GM18505 (cell line): Measurements from ENCODE around the gene TLE1.
"Not testable (repeated sequence)": the region's sequence is repeated elsewhere in the genome, so short reads cannot be mapped to it uniquely, and the experiment has no call there.

Source experiments
- ATAC-seq: cut with Tn5 transposase; IDR thresholded peaks from one replicate; pipeline ENCODE4 v1.9.1; 2021; ENCODE audit not compliant: unreplicated experiment
- POLR2A ChIP-seq: IDR thresholded peaks from 4 replicates; pipeline ENCODE4 v1.6.1; 2011; ENCODE audit warnings: borderline replicate concordance; ENCODE audit not compliant: insufficient read depth, insufficient read length; ENCODE audit errors: extremely low read depth

The TLE1 gene

GRCh38 chr9:81653240-81653639 is 36.1 kb downstream of the TLE1 start:
- TF ChIP-seq POLR2A = no peak
- ATAC-seq = no peak

GRCh38 chr9:81652058-81652687 is 37.2 kb downstream of the TLE1 start:
- TF ChIP-seq POLR2A = no peak
- no peak for ATAC-seq

- ATAC-seq = no peak
- TF ChIP-seq POLR2A = no peak
Observed at GRCh38 chr9:81650586-81651515, 38.5 kb downstream of the TLE1 start.

GRCh38 chr9:81649475-81650240 is 39.7 kb downstream of the TLE1 start:
- TF ChIP-seq POLR2A = no peak
- no peak for ATAC-seq

- ATAC-seq = no peak
- TF ChIP-seq POLR2A = no peak
Observed at GRCh38 chr9:81648891-81649290, 40.5 kb downstream of the TLE1 start.

GRCh38 chr9:81646337-81646736 is 43.0 kb downstream of the TLE1 start:
- no peak for TF ChIP-seq POLR2A
- ATAC-seq = no peak

GRCh38 chr9:81644513-81644912 is 44.8 kb downstream of the TLE1 start:
- ATAC-seq = not testable (repeated sequence)

GRCh38 chr9:81637276-81637675 is 52.1 kb downstream of the TLE1 start:
- TF ChIP-seq POLR2A = no peak
- no peak for ATAC-seq

- no peak for ATAC-seq
Observed at GRCh38 chr9:81636255-81636599, 53.1 kb downstream of the TLE1 start.

GRCh38 chr9:81635521-81636254 is 53.7 kb downstream of the TLE1 start:
- TF ChIP-seq POLR2A = no peak
- ATAC-seq = no peak

More at GRCh38 chr9:81636255-81636599, 53.1 kb downstream of the TLE1 start:
- TF ChIP-seq POLR2A = no peak

- no peak for ATAC-seq
- no peak for TF ChIP-seq POLR2A
Observed at GRCh38 chr9:81634915-81635516, 54.3 kb downstream of the TLE1 start.

- ATAC-seq = no peak
- TF ChIP-seq POLR2A = no peak
Observed at GRCh38 chr9:81633952-81634854, 55.1 kb downstream of the TLE1 start.
